ENCODE results near the gene TRIM65. TPM values are rescaled to one million over a fixed set of nuclear protein-coding genes. Genes with fewer than 3 reads are reported as not detected.

The TRIM65 gene
- total and polyA plus RNA-seq, 2 of the 4 experiments (the other 2 are of a cell fraction): 7.9 to 10.6 TPM

- H4K8ac ChIP-seq (ENCODE audit: low read depth in 2 of 2, low read length in 2 of 2): no peak overlapping the region
- DNase-seq: no peak
- dilution Hi-C loops (cut with HindIII; ENCODE audit: low sequenced_read_pairs, unreplicated experiment) (no loop called here), in situ Hi-C loops (cut with MboI; ENCODE audit: low sequenced_read_pairs) (loop anchor here (10.0 kb wide), 1 partner anchor 384 kb away; no protein-coding TSS in a partner anchor), intact Hi-C loops (cut with micrococcal nuclease) (loop anchor here (10.0 kb wide), 1 partner anchor 174 kb away; the partner anchor contains the start of genes GALR2, SRP68 and ZACN)
- H2BK20ac ChIP-seq (ENCODE audit: low read depth, low read length): no peak overlapping the region
- H4K20me1 ChIP-seq (ENCODE audit: insufficient read depth, low read length): no peaks in the 10 kb centered on the region
- no peak for ATAC-seq (ENCODE audit: low read depth)
- no peak overlapping the region for H2AFZ ChIP-seq (replicated peaks; ENCODE audit: low read length, poor library complexity)
- H3K9me1 ChIP-seq (ENCODE audit: insufficient read depth, low read length): 0 out of 2 replicates have a peak, but pooled peaks cover 4% of the 10 kb centered on the region
- no peak overlapping the region for H3K9ac ChIP-seq (ENCODE audit: low read depth, low read length)
- H4K5ac ChIP-seq (ENCODE audit: low read depth, low read length): no peak overlapping the region
- no peak overlapping the region for H4K91ac ChIP-seq (ENCODE audit: insufficient read depth, low read depth, low read length)
- H3K56ac ChIP-seq (ENCODE audit: extremely low read depth, insufficient read depth, low read length): no peak overlapping the region
- no peak overlapping the region for H3K4ac ChIP-seq (ENCODE audit: low read depth, low read length)
- no peak overlapping the region for H3K23ac ChIP-seq (ENCODE audit: low read depth, low read length)
- H3K4me1 ChIP-seq (ENCODE audit: control insufficient read depth, insufficient read depth, low read length): peaks cover 5% of the 10 kb centered on the region
- H3K36me3 ChIP-seq (ENCODE audit: control insufficient read depth, insufficient read depth, low read length): peaks cover 30% of the 10 kb centered on the region
- no peak overlapping the region for H3K27ac ChIP-seq (ENCODE audit: insufficient read depth, low read length)
- peaks cover 11 to 31% of the 10 kb centered on the region in 2 experiments for H3K79me1 ChIP-seq (ENCODE audit: low read depth in 1 of 2, low read length in 2 of 2)
- H3K4me3 ChIP-seq (ENCODE audit: insufficient read depth, low read depth, low read length): no peak overlapping the region
- H2BK120ac ChIP-seq (ENCODE audit: low read depth, low read length): no peak overlapping the region
- no peak overlapping the region for H3K4me2 ChIP-seq (ENCODE audit: low read depth, low read length)
- H2BK15ac ChIP-seq (ENCODE audit: low read depth, low read length): no peak overlapping the region
- H2BK5ac ChIP-seq (ENCODE audit: low read depth, low read length, poor library complexity, severe bottlenecking): no peak overlapping the region
- H3K9me3 ChIP-seq (ENCODE audit: control insufficient read depth, insufficient read depth, low read length): no peaks in the 10 kb centered on the region
- no peaks in the 10 kb centered on the region for H3K27me3 ChIP-seq (ENCODE audit: control insufficient read depth, insufficient read depth, low read length)
- H3K18ac ChIP-seq (ENCODE audit: low read depth, low read length): no peak overlapping the region
- H3K14ac ChIP-seq (replicated peaks; ENCODE audit: low read depth, low read length): no peak overlapping the region
- ChIA-PET POLR2A (ENCODE audit: unreplicated experiment) (no interaction called here), CTCF (no interaction called here)
- H2AK9ac ChIP-seq (replicated peaks; ENCODE audit: low read depth, low read length, poor library complexity): peak overlapping the region; percentile 9
- 86% methylated on average over 2 of the region's 13 CpGs; no CpG with 5 or more reads in 1 of the 2 experiments for WGBS, 2 experiments (ENCODE audit: extremely low coverage in 2 of 2, insufficient read length in 1 of 2)
- no TSS peak for BruUV-seq (replicated peaks)
- no peak overlapping the region for H2AK5ac ChIP-seq (ENCODE audit: low read depth, low read length)
- TF ChIP-seq RFX5 (IDR thresholded peaks at IDR 0.05; ENCODE audit: low read depth, low read length) (no peak), CHD1 (IDR thresholded peaks at IDR 0.05; ENCODE audit: low read depth, low read length) (no peak), POLR2A (IDR thresholded peaks at IDR 0.05; ENCODE audit: low read depth, low read length) (no peak), ELK1 (IDR thresholded peaks at IDR 0.05; ENCODE audit: borderline replicate concordance, low read depth, low read length) (no peak), MXI1 (IDR thresholded peaks at IDR 0.05; ENCODE audit: borderline replicate concordance, low read depth, low read length) (no peak), RAD21 (IDR thresholded peaks at IDR 0.05; ENCODE audit: low read length) (no peak), BHLHE40 (IDR thresholded peaks at IDR 0.05; ENCODE audit: low read depth, low read length) (no peak), SMC3 (IDR thresholded peaks at IDR 0.05; ENCODE audit: low read depth, low read length) (no peak), USF2 (IDR thresholded peaks at IDR 0.05; ENCODE audit: low read depth, low read length) (no peak), NFE2L2 (IDR thresholded peaks at IDR 0.05; ENCODE audit: low read depth, low read length) (no peak), CEBPB (IDR thresholded peaks at IDR 0.05; ENCODE audit: low read depth, low read length) (no peak), MAZ (IDR thresholded peaks at IDR 0.05; ENCODE audit: borderline replicate concordance, low read depth, low read length) (no peak), RCOR1 (IDR thresholded peaks at IDR 0.05; ENCODE audit: insufficient replicate concordance, low read length) (no peak), MAFK (IDR thresholded peaks at IDR 0.05; ENCODE audit: low read depth, low read length) (no peak), FOS (IDR thresholded peaks at IDR 0.05; ENCODE audit: low read depth, low read length) (no peak)
Observed at GRCh38 chr17:75900691-75901533, 4.2 kb upstream of the TRIM65 start.

Data from IMR-90 (cell line).